H9 (cell line): ENCODE data around the gene SMYD4. TPM values are rescaled to one million over a fixed set of nuclear protein-coding genes. Genes with fewer than 3 reads are reported as not detected.

Source experiments
- DNase-seq: peaks from one replicate; pipeline ENCODE4 v3.0.0-alpha.2; 2017
- H2AFZ ChIP-seq: one replicate; pipeline ENCODE4 v1.6.1; 2013; ENCODE audit warnings: mild to moderate bottlenecking, low read length, control low read depth, moderate library complexity
- H2AK5ac ChIP-seq: 2 replicates; pipeline ENCODE4 v1.6.1; 2013; ENCODE audit warnings: low read length, control low read depth, mixed read lengths; ENCODE audit not compliant: insufficient read length
- H2BK120ac ChIP-seq: one replicate; pipeline ENCODE4 v1.6.1; 2013; ENCODE audit warnings: low read depth, mild to moderate bottlenecking, low read length, control low read depth, inconsistent platforms; ENCODE audit not compliant: poor library complexity, severe bottlenecking
- H2BK12ac ChIP-seq: 2 replicates; pipeline ENCODE4 v1.6.1; 2013; ENCODE audit warnings: low read length, control low read depth, mixed read lengths, low read depth; ENCODE audit not compliant: insufficient read length
- H2BK15ac ChIP-seq: 2 replicates; pipeline ENCODE4 v1.6.1; 2013; ENCODE audit warnings: low read depth, low read length, control low read depth
- H2BK20ac ChIP-seq: one replicate; pipeline ENCODE4 v1.6.1; 2013; ENCODE audit warnings: low read depth, mild to moderate bottlenecking, low read length, control low read depth, inconsistent platforms; ENCODE audit not compliant: poor library complexity, severe bottlenecking
- H2BK5ac ChIP-seq: 2 replicates; pipeline ENCODE4 v1.6.1; 2013; ENCODE audit warnings: low read length, control low read depth, mixed read lengths; ENCODE audit not compliant: insufficient read length
- H3K14ac ChIP-seq: 2 replicates; pipeline ENCODE4 v1.6.1; 2013; ENCODE audit warnings: low read length, control low read depth; ENCODE audit not compliant: insufficient read depth
- H3K18ac ChIP-seq: 2 replicates; pipeline ENCODE4 v1.6.1; 2013; ENCODE audit warnings: low read depth, mild to moderate bottlenecking, mixed read lengths, low read length, control low read depth; ENCODE audit not compliant: insufficient read length
- H3K23ac ChIP-seq: 2 replicates; pipeline ENCODE4 v1.6.1; 2013; ENCODE audit warnings: low read length, control low read depth, mixed read lengths, low read depth; ENCODE audit not compliant: insufficient read length
- H3K23me2 ChIP-seq: 2 replicates; pipeline ENCODE4 v1.6.1; 2013; ENCODE audit warnings: low read depth, mild to moderate bottlenecking, mixed read lengths, low read length, control low read depth; ENCODE audit not compliant: insufficient read length, poor library complexity, severe bottlenecking
- H3K27ac ChIP-seq: 2 replicates; pipeline ENCODE4 v1.5.1; 2013; ENCODE audit warnings: low read length, control low read depth, mixed read lengths, low read depth; ENCODE audit not compliant: insufficient read length
- H3K27me3 ChIP-seq: 2 replicates; pipeline ENCODE4 v1.6.1; 2013; ENCODE audit warnings: low read length, control low read depth, inconsistent platforms; ENCODE audit not compliant: insufficient read depth
- H3K4ac ChIP-seq: 2 replicates; pipeline ENCODE4 v1.6.1; 2013; ENCODE audit warnings: low read depth, mild to moderate bottlenecking, control low read depth, inconsistent platforms, low read length, moderate library complexity
- H3K4me1 ChIP-seq: 2 replicates; pipeline ENCODE4 v1.6.1; 2013; ENCODE audit warnings: low read length, control low read depth, inconsistent platforms; ENCODE audit not compliant: insufficient read depth
- H3K4me2 ChIP-seq: 2 replicates; pipeline ENCODE4 v1.6.1; 2013; ENCODE audit warnings: low read length, control low read depth, mixed read lengths; ENCODE audit not compliant: insufficient read length, insufficient read depth
- H3K56ac ChIP-seq: 2 replicates; pipeline ENCODE4 v1.6.1; 2013; ENCODE audit warnings: low read depth, mild to moderate bottlenecking, mixed read lengths, low read length, control low read depth; ENCODE audit not compliant: insufficient read length
- H3K79me1 ChIP-seq: 2 replicates; pipeline ENCODE4 v1.6.1; 2013; ENCODE audit warnings: low read depth, mild to moderate bottlenecking, moderate library complexity, low read length, control low read depth, inconsistent platforms; ENCODE audit not compliant: insufficient read depth, poor library complexity, severe bottlenecking
- H3K79me2 ChIP-seq: 2 replicates; pipeline ENCODE4 v1.6.1; 2013; ENCODE audit warnings: low read length, control low read depth, inconsistent platforms; ENCODE audit not compliant: insufficient read depth
- H3K9ac ChIP-seq: 2 replicates; pipeline ENCODE4 v1.6.1; 2013; ENCODE audit warnings: low read length, control low read depth, mixed read lengths; ENCODE audit not compliant: insufficient read length; ENCODE audit errors: extremely low read depth
- H3K9me3 ChIP-seq: one replicate; pipeline ENCODE4 v1.6.1; 2013; ENCODE audit warnings: low read depth, low read length, inconsistent platforms; ENCODE audit not compliant: control insufficient read depth
- H3T11ph ChIP-seq: one replicate; pipeline ENCODE4 v1.6.1; 2013; ENCODE audit warnings: mild to moderate bottlenecking, low read length, control low read depth, inconsistent platforms
- H4K20me1 ChIP-seq: one replicate; pipeline ENCODE4 v1.6.1; 2013; ENCODE audit not compliant: control insufficient read depth, insufficient read length, insufficient read depth
- H4K5ac ChIP-seq: 2 replicates; pipeline ENCODE4 v1.6.1; 2013; ENCODE audit warnings: low read depth, mild to moderate bottlenecking, mixed read lengths, low read length, control low read depth; ENCODE audit not compliant: insufficient read length
- H4K8ac ChIP-seq: replicated peaks from 2 replicates; pipeline ENCODE4 v1.6.1; 2013; ENCODE audit warnings: low read length, control low read depth, mixed read lengths, low read depth; ENCODE audit not compliant: insufficient read length
- H4K91ac ChIP-seq: 2 replicates; pipeline ENCODE4 v1.6.1; 2013; ENCODE audit warnings: low read depth, mild to moderate bottlenecking, moderate library complexity, mixed read lengths, low read length, control low read depth; ENCODE audit not compliant: insufficient read length
- H3K27ac Mint-ChIP-seq, 3 experiments: 2 replicates in 2 of 3; 3 replicates in 1 of 3; pipeline ENCODE4 v1.8.0; 2020 to 2021; ENCODE audit warnings: mixed read lengths in 3 of 3, mild to moderate bottlenecking in 1 of 3, moderate library complexity in 1 of 3
- H3K27me3 Mint-ChIP-seq: 2 replicates; pipeline ENCODE4 v1.8.0; 2021; ENCODE audit warnings: low read depth, mild to moderate bottlenecking, moderate library complexity, mixed read lengths
- H3K36me3 Mint-ChIP-seq, 3 experiments: 2 replicates in 2 of 3; 3 replicates in 1 of 3; pipeline ENCODE4 v1.8.0; 2020 to 2021; ENCODE audit warnings: low read depth in 3 of 3, mixed read lengths in 3 of 3; ENCODE audit not compliant: insufficient read depth in 1 of 3
- H3K4me1 Mint-ChIP-seq, 2 experiments: 2 replicates each; pipeline ENCODE4 v1.8.0; 2020; ENCODE audit warnings: mixed read lengths in 2 of 2
- H3K4me3 Mint-ChIP-seq, 2 experiments: 2 replicates in 1 of 2; 3 replicates in 1 of 2; pipeline ENCODE4 v1.8.0; 2020 to 2021; ENCODE audit warnings: mild to moderate bottlenecking in 2 of 2, mixed read lengths in 2 of 2, moderate library complexity in 1 of 2
- H3K9me3 Mint-ChIP-seq, 2 experiments: 2 replicates in 1 of 2; 3 replicates in 1 of 2; pipeline ENCODE4 v1.8.0; 2020; ENCODE audit warnings: mild to moderate bottlenecking in 2 of 2, mixed read lengths in 2 of 2, moderate library complexity in 1 of 2
- CTCF ChIP-seq: fragments of 200-600 bp; sonication (generic); conservative IDR thresholded peaks from 3 replicates; pipeline ENCODE4 v1.8.0; 2021; ENCODE audit warnings: antibody characterized with exemption, mild to moderate bottlenecking
- WGBS: extraction: QIAGEN DNeasy Blood & Tissue Kit; methylation state at CpG from one replicate; pipeline ENCODE4 v1.1.7; 2013; ENCODE audit warnings: missing lambda C conversion rate, low lambda C conversion rate, mixed read lengths; ENCODE audit not compliant: insufficient read length; ENCODE audit errors: extremely low coverage; 5-methylcytosine and 5-hydroxymethylcytosine counted together
- total RNA-seq: library from RNA; stranded (reverse); gene quantifications from 2 replicates; pipeline ENCODE4 v1.2.1, GENCODE V29; 2021

Gene SMYD4
- total RNA-seq, 1 experiment from 2014 or later: 28.8 TPM

- Histone ChIP-seq H3K27me3 (no peaks in the 10 kb centered on the region), H4K8ac (no peak overlapping the region), H3K18ac (no peak overlapping the region), H3K14ac (no peak overlapping the region; the same call in 1 of the 2 replicates), H2BK20ac (no peak overlapping the region), H2BK15ac (no peak overlapping the region), H4K5ac (no peak overlapping the region), H3K27ac (no peak overlapping the region), H3K9me3 (no peaks in the 10 kb centered on the region), H3T11ph (no peak overlapping the region), H3K4me2 (no peak overlapping the region), H3K4ac (no peak overlapping the region), H3K56ac (no peak overlapping the region), H2BK5ac (no peak overlapping the region), H3K23me2 (no peaks in the 10 kb centered on the region), H2BK120ac (no peak overlapping the region), H4K91ac (no peak overlapping the region), H3K79me1 (no peaks in the 10 kb centered on the region), H2AFZ (no peak overlapping the region), H3K79me2 (no peaks in the 10 kb centered on the region), H3K4me1 (no peaks in the 10 kb centered on the region; the same call in 1 of the 2 replicates), H4K20me1 (no peaks in the 10 kb centered on the region), H3K23ac (no peak overlapping the region), H3K9ac (no peak overlapping the region), H2BK12ac (no peak overlapping the region), H2AK5ac (no peak overlapping the region)
- WGBS: no CpG with 5 or more reads among the region's 21 CpGs
- peak overlapping the region in 1 of 3 experiments; percentile 89; a peak in 1 of 7 replicates for H3K27ac Mint-ChIP-seq
- no peak for DNase-seq
- H3K4me3 Mint-ChIP-seq: no peak overlapping the region
- peaks cover 0 to 19% of the 10 kb centered on the region in 2 experiments; a peak in 1 of 5 replicates for H3K9me3 Mint-ChIP-seq
- TF ChIP-seq CTCF: no peak
- H3K4me1 Mint-ChIP-seq: peaks cover 6 to 14% of the 10 kb centered on the region in 2 experiments; a peak in 2 of 4 replicates
- peaks cover 0 to 7% (median 3%) of the 10 kb centered on the region in 3 experiments; a peak in 3 of 7 replicates for H3K36me3 Mint-ChIP-seq
- H3K27me3 Mint-ChIP-seq: peaks cover 1% of the 10 kb centered on the region; the same call in 1 of the 2 replicates
Observed at GRCh38 chr17:1737531-1738291, 92.0 kb downstream of the SMYD4 start.
